K562 (cell line): ENCODE measurements around the gene LIAS. TPM values are rescaled to one million over a fixed set of nuclear protein-coding genes. Genes with fewer than 3 reads are reported as not detected.

Source experiments
- HDAC8 ChIP-seq: fragments of 450-650 bp; IDR thresholded peaks from 2 replicates; pipeline ENCODE4 v1.6.1; 2016; ENCODE audit warnings: mild to moderate bottlenecking, missing genetic modification characterization, moderate library complexity, missing compliant biosample characterization
- NONO ChIP-seq, 2 experiments: fragments of 200-400 bp in 1 of 2; fragments of 450-650 bp in 1 of 2; formaldehyde crosslinking in 1 of 2; IDR thresholded peaks; 2 replicates each; pipeline ENCODE4 v1.6.1; 2017; ENCODE audit warnings: low read depth in 2 of 2, mild to moderate bottlenecking in 2 of 2, moderate library complexity in 2 of 2, low read length in 1 of 2
- PHB ChIP-seq: fragments of 250-450 bp; sonication (Bioruptor Pico); IDR thresholded peaks from 2 replicates; pipeline ENCODE4 v1.5.0; 2021
- POLR2AphosphoS2 ChIP-seq: IDR thresholded peaks from 2 replicates; pipeline ENCODE4 v1.6.1; 2012; ENCODE audit warnings: low read length, improper control_type of control experiment
- RBM39 ChIP-seq: fragments of 200-400 bp; formaldehyde crosslinking; optimal IDR thresholded peaks from 2 replicates; pipeline ENCODE3; 2018; ENCODE audit warnings: low read depth, low read length
- ZNF133 ChIP-seq: fragments of 250-450 bp; sonication (Bioruptor Pico); IDR thresholded peaks from 2 replicates; pipeline ENCODE4 v1.4.0; 2020; ENCODE audit warnings: mild to moderate bottlenecking
- ZNF354B ChIP-seq: fragments of 250-450 bp; sonication (Bioruptor Pico); IDR thresholded peaks from 2 replicates; pipeline ENCODE4 v1.4.0; 2020
- polyA plus RNA-seq, 8 experiments: library from polyadenylated mRNA; depleted of rRNA in 4 of 8; stranded (reverse) in 5 of 8; unstranded in 3 of 8; fragments of >200 nt; fragmentation: Nextera tagmentation in 2 of 8; fragmentation: Illumina TruSeq in 1 of 8; extraction: Ambion mirVana in 2 of 8; extraction: Trizol in 1 of 8; gene quantifications; 2 replicates each; pipeline versions ENCODE4 v1.2.1 to v1.2.3, GENCODE V29; 2011 to 2014; ENCODE audit warnings: inconsistent platforms in 1 of 8, missing spikeins in 1 of 8
- total RNA-seq, 7 experiments: library from RNA; depleted of rRNA in 6 of 7; stranded (reverse); fragments of >200 nt in 6 of 7; fragmentation: Illumina TruSeq in 2 of 7; extraction: Trizol in 2 of 7; gene quantifications; 2 replicates each; pipeline versions ENCODE4 v1.2.1 to v1.2.3, GENCODE V29; 2011 to 2021; ENCODE audit warnings: low replicate concordance in 1 of 7
- TF ChIP-seq, protein P1 (sequence below), 2 experiments: IDR thresholded peaks in 1 of 2; conservative IDR thresholded peaks in 1 of 2; 2 replicates each; pipeline ENCODE4 v1.6.1; 2016; ENCODE audit warnings: low read depth in 2 of 2, mild to moderate bottlenecking in 1 of 2, missing compliant biosample characterization in 1 of 2, missing genetic modification characterization in 1 of 2, moderate library complexity in 1 of 2
- TF ChIP-seq, protein P2 (sequence below), 2 experiments: fragments of 450-650 bp in 1 of 2; sonication (generic) in 1 of 2; formaldehyde crosslinking; conservative IDR thresholded peaks; 2 replicates each; pipeline versions ENCODE4 v1.4.0 to v1.8.1; 2020 to 2022; ENCODE audit warnings: mild to moderate bottlenecking in 1 of 2, missing genetic modification reagents in 1 of 2
- TF ChIP-seq, protein P3 (sequence below): fragments of 250-450 bp; sonication (Bioruptor Pico); IDR thresholded peaks from 2 replicates; pipeline ENCODE4 v1.9.0; 2021; ENCODE audit warnings: mild to moderate bottlenecking
- TF ChIP-seq, protein P4 (sequence below): IDR thresholded peaks from 2 replicates; pipeline ENCODE4 v1.6.1; 2014; ENCODE audit warnings: antibody characterized with exemption
- TF ChIP-seq, protein P5 (sequence below), 2 experiments: fragments of 450-650 bp; formaldehyde crosslinking in 1 of 2; IDR thresholded peaks; 2 replicates each; pipeline versions ENCODE4 v1.4.0 to v1.6.1; 2014 to 2020; ENCODE audit warnings: mild to moderate bottlenecking in 2 of 2, borderline replicate concordance in 1 of 2, low read depth in 1 of 2

The LIAS gene
- total and polyA plus RNA-seq, 9 of the 15 experiments (the other 6 are each of a cell fraction or from before 2014, with no cell fraction given): 21.9 to 57.1 (median 42.1) TPM

DNA sequence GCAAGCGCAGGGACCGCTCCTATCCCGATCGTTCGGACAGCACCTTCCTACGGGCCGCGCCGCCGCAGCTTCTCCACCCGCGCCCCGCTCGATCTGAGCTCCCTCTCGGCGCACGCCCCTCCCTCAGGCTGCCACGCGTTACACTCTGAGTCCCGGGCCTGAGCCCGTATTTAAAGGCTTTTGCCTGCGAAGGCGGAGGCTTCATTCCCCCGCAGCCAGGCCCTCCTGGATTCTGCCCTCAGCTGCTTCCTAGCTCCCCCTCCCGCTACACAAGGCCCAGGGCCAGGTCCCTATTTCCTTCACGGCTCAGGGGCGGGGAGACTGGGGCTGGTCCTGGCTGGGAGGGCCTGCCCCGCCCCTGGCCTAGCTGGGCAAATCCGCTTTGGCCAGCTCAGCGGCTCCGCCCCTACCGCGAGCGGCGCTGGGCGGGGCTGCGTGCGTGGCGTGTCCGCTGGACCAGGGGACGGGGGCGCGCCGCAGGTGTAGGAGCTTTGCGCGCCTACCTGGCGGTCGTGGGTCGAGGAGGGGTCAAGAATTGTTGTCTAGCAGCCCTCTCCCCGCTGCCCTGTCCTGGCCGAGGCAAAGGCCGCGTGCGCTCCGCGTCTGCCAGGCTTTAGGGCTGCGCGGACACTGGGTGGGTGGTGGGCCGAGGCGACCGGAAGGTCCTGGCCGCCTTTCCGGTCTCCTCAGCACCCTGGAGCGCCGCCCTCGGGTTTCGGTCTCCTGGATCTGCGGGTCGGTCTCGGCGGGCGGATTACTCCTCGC, 68.6 kb downstream of the LIAS start, which contains the start of gene UGDH (continued):
- TF ChIP-seq, protein P1, sequence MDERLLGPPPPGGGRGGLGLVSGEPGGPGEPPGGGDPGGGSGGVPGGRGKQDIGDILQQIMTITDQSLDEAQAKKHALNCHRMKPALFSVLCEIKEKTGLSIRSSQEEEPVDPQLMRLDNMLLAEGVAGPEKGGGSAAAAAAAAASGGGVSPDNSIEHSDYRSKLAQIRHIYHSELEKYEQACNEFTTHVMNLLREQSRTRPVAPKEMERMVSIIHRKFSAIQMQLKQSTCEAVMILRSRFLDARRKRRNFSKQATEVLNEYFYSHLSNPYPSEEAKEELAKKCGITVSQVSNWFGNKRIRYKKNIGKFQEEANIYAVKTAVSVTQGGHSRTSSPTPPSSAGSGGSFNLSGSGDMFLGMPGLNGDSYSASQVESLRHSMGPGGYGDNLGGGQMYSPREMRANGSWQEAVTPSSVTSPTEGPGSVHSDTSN (CRISPR knock-in tag; IDR thresholded peaks at IDR 0.05; ENCODE audit: low read depth): no peak
- TF ChIP-seq, protein P1 (tag; conservative IDR thresholded peaks at IDR 0.05; ENCODE audit: low read depth): no peak
- TF ChIP-seq NONO (IDR thresholded peaks at IDR 0.05; ENCODE audit: low read depth in 2 of 2, low read length in 1 of 2) (peak; percentile 19 to 66; a peak in 2 of 4 replicates), HDAC8 (tag) (no peak), PHB (no peak; the same call in none of the 2 replicates), POLR2AphosphoS2 (peak; percentile 41; the same call in 1 of the 2 replicates), ZNF354B (no peak), ZNF133 (CRISPR knock-in tag) (no peak), RBM39 (no peak)
- TF ChIP-seq, protein P2, sequence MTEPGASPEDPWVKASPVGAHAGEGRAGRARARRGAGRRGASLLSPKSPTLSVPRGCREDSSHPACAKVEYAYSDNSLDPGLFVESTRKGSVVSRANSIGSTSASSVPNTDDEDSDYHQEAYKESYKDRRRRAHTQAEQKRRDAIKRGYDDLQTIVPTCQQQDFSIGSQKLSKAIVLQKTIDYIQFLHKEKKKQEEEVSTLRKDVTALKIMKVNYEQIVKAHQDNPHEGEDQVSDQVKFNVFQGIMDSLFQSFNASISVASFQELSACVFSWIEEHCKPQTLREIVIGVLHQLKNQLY (CRISPR knock-in tag; conservative IDR thresholded peaks at IDR 0.05): no peak
- TF ChIP-seq, protein P3, sequence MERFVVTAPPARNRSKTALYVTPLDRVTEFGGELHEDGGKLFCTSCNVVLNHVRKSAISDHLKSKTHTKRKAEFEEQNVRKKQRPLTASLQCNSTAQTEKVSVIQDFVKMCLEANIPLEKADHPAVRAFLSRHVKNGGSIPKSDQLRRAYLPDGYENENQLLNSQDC: no peak
- TF ChIP-seq, protein P4, sequence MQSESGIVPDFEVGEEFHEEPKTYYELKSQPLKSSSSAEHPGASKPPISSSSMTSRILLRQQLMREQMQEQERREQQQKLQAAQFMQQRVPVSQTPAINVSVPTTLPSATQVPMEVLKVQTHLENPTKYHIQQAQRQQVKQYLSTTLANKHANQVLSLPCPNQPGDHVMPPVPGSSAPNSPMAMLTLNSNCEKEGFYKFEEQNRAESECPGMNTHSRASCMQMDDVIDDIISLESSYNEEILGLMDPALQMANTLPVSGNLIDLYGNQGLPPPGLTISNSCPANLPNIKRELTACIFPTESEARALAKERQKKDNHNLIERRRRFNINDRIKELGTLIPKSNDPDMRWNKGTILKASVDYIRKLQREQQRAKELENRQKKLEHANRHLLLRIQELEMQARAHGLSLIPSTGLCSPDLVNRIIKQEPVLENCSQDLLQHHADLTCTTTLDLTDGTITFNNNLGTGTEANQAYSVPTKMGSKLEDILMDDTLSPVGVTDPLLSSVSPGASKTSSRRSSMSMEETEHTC: no peak
- TF ChIP-seq, protein P5, sequence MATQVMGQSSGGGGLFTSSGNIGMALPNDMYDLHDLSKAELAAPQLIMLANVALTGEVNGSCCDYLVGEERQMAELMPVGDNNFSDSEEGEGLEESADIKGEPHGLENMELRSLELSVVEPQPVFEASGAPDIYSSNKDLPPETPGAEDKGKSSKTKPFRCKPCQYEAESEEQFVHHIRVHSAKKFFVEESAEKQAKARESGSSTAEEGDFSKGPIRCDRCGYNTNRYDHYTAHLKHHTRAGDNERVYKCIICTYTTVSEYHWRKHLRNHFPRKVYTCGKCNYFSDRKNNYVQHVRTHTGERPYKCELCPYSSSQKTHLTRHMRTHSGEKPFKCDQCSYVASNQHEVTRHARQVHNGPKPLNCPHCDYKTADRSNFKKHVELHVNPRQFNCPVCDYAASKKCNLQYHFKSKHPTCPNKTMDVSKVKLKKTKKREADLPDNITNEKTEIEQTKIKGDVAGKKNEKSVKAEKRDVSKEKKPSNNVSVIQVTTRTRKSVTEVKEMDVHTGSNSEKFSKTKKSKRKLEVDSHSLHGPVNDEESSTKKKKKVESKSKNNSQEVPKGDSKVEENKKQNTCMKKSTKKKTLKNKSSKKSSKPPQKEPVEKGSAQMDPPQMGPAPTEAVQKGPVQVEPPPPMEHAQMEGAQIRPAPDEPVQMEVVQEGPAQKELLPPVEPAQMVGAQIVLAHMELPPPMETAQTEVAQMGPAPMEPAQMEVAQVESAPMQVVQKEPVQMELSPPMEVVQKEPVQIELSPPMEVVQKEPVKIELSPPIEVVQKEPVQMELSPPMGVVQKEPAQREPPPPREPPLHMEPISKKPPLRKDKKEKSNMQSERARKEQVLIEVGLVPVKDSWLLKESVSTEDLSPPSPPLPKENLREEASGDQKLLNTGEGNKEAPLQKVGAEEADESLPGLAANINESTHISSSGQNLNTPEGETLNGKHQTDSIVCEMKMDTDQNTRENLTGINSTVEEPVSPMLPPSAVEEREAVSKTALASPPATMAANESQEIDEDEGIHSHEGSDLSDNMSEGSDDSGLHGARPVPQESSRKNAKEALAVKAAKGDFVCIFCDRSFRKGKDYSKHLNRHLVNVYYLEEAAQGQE (IDR thresholded peaks at IDR 0.05; ENCODE audit: borderline replicate concordance): peak; percentile 66
- TF ChIP-seq, protein P5 (CRISPR knock-in tag; IDR thresholded peaks at IDR 0.05; ENCODE audit: low read depth): no peak; the same call in none of the 2 replicates
